ENCODE data around the gene ART1. TPM values are rescaled to one million over a fixed set of nuclear protein-coding genes. Genes with fewer than 3 reads are reported as not detected.
"Not testable (repeated sequence)": the region's sequence is repeated elsewhere in the genome, so short reads cannot be mapped to it uniquely, and the experiment has no call there.

Gene ART1, protein sequence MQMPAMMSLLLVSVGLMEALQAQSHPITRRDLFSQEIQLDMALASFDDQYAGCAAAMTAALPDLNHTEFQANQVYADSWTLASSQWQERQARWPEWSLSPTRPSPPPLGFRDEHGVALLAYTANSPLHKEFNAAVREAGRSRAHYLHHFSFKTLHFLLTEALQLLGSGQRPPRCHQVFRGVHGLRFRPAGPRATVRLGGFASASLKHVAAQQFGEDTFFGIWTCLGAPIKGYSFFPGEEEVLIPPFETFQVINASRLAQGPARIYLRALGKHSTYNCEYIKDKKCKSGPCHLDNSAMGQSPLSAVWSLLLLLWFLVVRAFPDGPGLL
- total RNA-seq (not detected), polyA plus RNA-seq (not detected), total RNA-seq (not detected)

- Mint-ChIP-seq H3K4me3 (peak within 1 kb of the TSS in 1 of 10 donors; percentile 17), H3K36me3 (peaks cover 0 to 5% (median 0%) of the 10 kb centered on the region in 5 donors), H3K27ac (no peak within 1 kb of the TSS), H3K9me3 (peaks cover 0 to 3% (median 0%) of the 10 kb centered on the region in 11 donors), H3K27me3 (peaks cover 40 to 67% (median 61%) of the 10 kb centered on the region in 5 donors), H3K4me1 (peaks cover 5 to 14% (median 8%) of the 10 kb centered on the region in 7 donors)
- no peak within 1 kb of the TSS for H3K27ac ChIP-seq (ENCODE audit: low read depth, low read length)
- H3K4me3 ChIP-seq (ENCODE audit: low read length) = no peak within 1 kb of the TSS
- ChIA-PET CTCF (no interaction called here), POLR2A (no interaction called here)
- DNase-seq (no peak), ATAC-seq (no peak)
- intact Hi-C loops (cut with micrococcal nuclease) = no loop called here
- peaks cover 0 to 3% of the 10 kb centered on the region in 2 donors for H3K27me3 ChIP-seq (ENCODE audit: control insufficient read depth in 2 of 2, insufficient read depth in 2 of 2, low read length in 2 of 2)
- no peaks in the 10 kb centered on the region for H3K36me3 ChIP-seq (ENCODE audit: control insufficient read depth in 2 of 3, insufficient read depth in 3 of 3, low read length in 3 of 3)
- H3K9me3 ChIP-seq (ENCODE audit: control insufficient read depth in 2 of 3, low read length in 3 of 3) = no peaks in the 10 kb centered on the region
- H3K4me1 ChIP-seq (ENCODE audit: control insufficient read depth in 2 of 2, insufficient read depth in 2 of 2, low read length in 2 of 2) = peaks cover 7 to 11% of the 10 kb centered on the region in 2 donors
Observed at GRCh38 chr11:3644817-3645235, at the start of gene ART1. TSS of gene ART1 (plus strand) at chr11:3645128. CDS start at chr11:3659214, 14,086 bp downstream.

- H3K4me1 ChIP-seq (ENCODE audit: control insufficient read depth in 2 of 2, insufficient read depth in 2 of 2, low read length in 2 of 2); H3K27me3 ChIP-seq (ENCODE audit: control insufficient read depth in 2 of 2, insufficient read depth in 2 of 2, low read length in 2 of 2); H3K27ac Mint-ChIP-seq; CTCF ChIA-PET; H3K36me3 Mint-ChIP-seq; H3K27me3 Mint-ChIP-seq; H3K4me3 ChIP-seq (ENCODE audit: low read length); intact Hi-C loops (cut with micrococcal nuclease); ATAC-seq; H3K36me3 ChIP-seq (ENCODE audit: control insufficient read depth in 2 of 3, insufficient read depth in 3 of 3, low read length in 3 of 3); H3K4me3 Mint-ChIP-seq; DNase-seq; H3K9me3 ChIP-seq (ENCODE audit: control insufficient read depth in 2 of 3, low read length in 3 of 3); H3K27ac ChIP-seq (ENCODE audit: low read depth, low read length); POLR2A ChIA-PET; H3K9me3 Mint-ChIP-seq; H3K4me1 Mint-ChIP-seq: not testable (repeated sequence)
Observed at GRCh38 chr11:3597743-3598142, 47.2 kb upstream of the ART1 start.

GRCh38 chr11:3600201-3600600, 44.7 kb upstream of the ART1 start:
- CTCF ChIA-PET; ATAC-seq; H3K4me3 ChIP-seq (ENCODE audit: low read length); H3K27ac ChIP-seq (ENCODE audit: low read depth, low read length); H3K4me1 ChIP-seq (ENCODE audit: control insufficient read depth in 2 of 2, insufficient read depth in 2 of 2, low read length in 2 of 2); intact Hi-C loops (cut with micrococcal nuclease); H3K27ac Mint-ChIP-seq; H3K27me3 Mint-ChIP-seq; H3K4me3 Mint-ChIP-seq; H3K4me1 Mint-ChIP-seq; H3K9me3 ChIP-seq (ENCODE audit: control insufficient read depth in 2 of 3, low read length in 3 of 3); H3K9me3 Mint-ChIP-seq; DNase-seq; POLR2A ChIA-PET; H3K36me3 ChIP-seq (ENCODE audit: control insufficient read depth in 2 of 3, insufficient read depth in 3 of 3, low read length in 3 of 3); H3K36me3 Mint-ChIP-seq; H3K27me3 ChIP-seq (ENCODE audit: control insufficient read depth in 2 of 2, insufficient read depth in 2 of 2, low read length in 2 of 2): not testable (repeated sequence)

DNA sequence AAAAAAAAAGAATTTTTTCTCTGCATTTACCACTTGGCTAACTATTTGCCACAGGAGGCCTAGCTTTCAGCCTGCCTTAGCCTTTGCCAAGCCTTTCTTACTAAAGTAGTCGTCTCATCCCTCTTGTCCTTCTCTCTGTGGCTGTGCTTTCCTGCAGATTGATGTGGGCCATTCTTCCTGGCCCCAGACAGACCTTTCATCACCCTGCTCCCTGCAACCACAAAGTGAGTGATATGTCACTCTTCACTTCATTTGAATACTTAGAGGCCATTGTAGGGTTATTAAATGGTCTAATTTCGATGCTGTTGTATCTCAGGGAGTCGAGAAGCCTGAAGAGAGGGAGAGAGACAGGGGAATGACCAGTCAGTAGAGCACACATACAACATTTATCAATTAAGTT, 40.8 kb upstream of the ART1 start:
- H3K9me3 ChIP-seq (ENCODE audit: control insufficient read depth in 2 of 3, low read length in 3 of 3) = no peaks in the 10 kb centered on the region
- H3K27me3 ChIP-seq (ENCODE audit: control insufficient read depth in 2 of 2, insufficient read depth in 2 of 2, low read length in 2 of 2) = no peaks in the 10 kb centered on the region
- no peak overlapping the region for H3K27ac ChIP-seq (ENCODE audit: low read depth, low read length)
- H3K36me3 ChIP-seq (ENCODE audit: control insufficient read depth in 2 of 3, insufficient read depth in 3 of 3, low read length in 3 of 3) = no peaks in the 10 kb centered on the region
- no peaks in the 10 kb centered on the region for H3K4me1 ChIP-seq (ENCODE audit: control insufficient read depth in 2 of 2, insufficient read depth in 2 of 2, low read length in 2 of 2)
- Mint-ChIP-seq H3K9me3 (no peaks in the 10 kb centered on the region), H3K27ac (no peak overlapping the region), H3K4me1 (peaks cover 0 to 1% (median 0%) of the 10 kb centered on the region in 7 donors), H3K27me3 (peaks cover 0 to 5% (median 0%) of the 10 kb centered on the region in 5 donors), H3K4me3 (no peak overlapping the region), H3K36me3 (no peaks in the 10 kb centered on the region)
- CTCF ChIA-PET = no interaction called here
- no peak overlapping the region for H3K4me3 ChIP-seq (ENCODE audit: low read length)
- ATAC-seq (no peak), DNase-seq (no peak)
- intact Hi-C loops (cut with micrococcal nuclease) = no loop called here
- POLR2A ChIA-PET = no interaction called here

DNA sequence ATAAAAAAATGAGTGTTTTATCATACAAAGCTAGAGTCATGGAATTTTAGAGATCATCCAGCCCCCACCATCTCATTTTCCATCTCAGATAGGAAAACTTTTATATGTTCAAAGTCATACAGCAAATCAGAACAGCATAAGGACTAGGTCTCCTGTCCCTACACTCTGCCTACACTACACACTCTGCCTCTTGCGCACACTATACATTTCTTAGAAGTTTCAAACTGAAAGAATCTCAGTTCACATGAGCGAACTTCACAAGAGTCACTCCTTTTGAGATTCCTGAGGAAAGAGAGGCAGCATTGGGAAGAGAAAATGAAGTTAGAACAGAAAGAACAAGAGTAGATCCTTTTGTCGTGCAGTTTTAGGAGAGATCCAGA, 39.7 kb upstream of the ART1 start:
- no peak overlapping the region for H3K27ac ChIP-seq (ENCODE audit: low read depth, low read length)
- Mint-ChIP-seq H3K4me3 (no peak overlapping the region), H3K27ac (no peak overlapping the region), H3K36me3 (no peaks in the 10 kb centered on the region), H3K9me3 (no peaks in the 10 kb centered on the region), H3K27me3 (peaks cover 0 to 5% (median 0%) of the 10 kb centered on the region in 5 donors), H3K4me1 (peaks cover 0 to 1% (median 0%) of the 10 kb centered on the region in 7 donors)
- H3K9me3 ChIP-seq (ENCODE audit: control insufficient read depth in 2 of 3, low read length in 3 of 3) = no peaks in the 10 kb centered on the region
- intact Hi-C loops (cut with micrococcal nuclease) = no loop called here
- no peaks in the 10 kb centered on the region for H3K4me1 ChIP-seq (ENCODE audit: control insufficient read depth in 2 of 2, insufficient read depth in 2 of 2, low read length in 2 of 2)
- ATAC-seq = no peak
- no peak for DNase-seq
- POLR2A ChIA-PET = no interaction called here
- no peaks in the 10 kb centered on the region for H3K36me3 ChIP-seq (ENCODE audit: control insufficient read depth in 2 of 3, insufficient read depth in 3 of 3, low read length in 3 of 3)
- CTCF ChIA-PET = no interaction called here
- H3K27me3 ChIP-seq (ENCODE audit: control insufficient read depth in 2 of 2, insufficient read depth in 2 of 2, low read length in 2 of 2) = no peaks in the 10 kb centered on the region
- no peak overlapping the region for H3K4me3 ChIP-seq (ENCODE audit: low read length)

- H3K27ac ChIP-seq (ENCODE audit: low read depth, low read length) = no peak overlapping the region
- ATAC-seq (no peak), DNase-seq (no peak)
- H3K9me3 Mint-ChIP-seq = no peaks in the 10 kb centered on the region
- no peaks in the 10 kb centered on the region for H3K36me3 ChIP-seq (ENCODE audit: control insufficient read depth in 2 of 3, insufficient read depth in 3 of 3, low read length in 3 of 3)
- POLR2A ChIA-PET = no interaction called here
- H3K36me3 Mint-ChIP-seq = no peaks in the 10 kb centered on the region
- intact Hi-C loops (cut with micrococcal nuclease) = no loop called here
- H3K4me3 Mint-ChIP-seq = no peak overlapping the region
- no peak overlapping the region for H3K27ac Mint-ChIP-seq
- no peaks in the 10 kb centered on the region for H3K4me1 ChIP-seq (ENCODE audit: control insufficient read depth in 2 of 2, insufficient read depth in 2 of 2, low read length in 2 of 2)
- H3K4me1 Mint-ChIP-seq = peaks cover 0 to 1% (median 0%) of the 10 kb centered on the region in 7 donors
- CTCF ChIA-PET = interaction anchor here (0.6 kb wide), 1 partner anchor 13 kb away, joined by 3 read pairs; no protein-coding TSS in a partner anchor
- no peaks in the 10 kb centered on the region for H3K9me3 ChIP-seq (ENCODE audit: control insufficient read depth in 2 of 3, low read length in 3 of 3)
- no peak overlapping the region for H3K4me3 ChIP-seq (ENCODE audit: low read length)
- peaks cover 0 to 6% (median 0%) of the 10 kb centered on the region in 5 donors for H3K27me3 Mint-ChIP-seq
- no peaks in the 10 kb centered on the region for H3K27me3 ChIP-seq (ENCODE audit: control insufficient read depth in 2 of 2, insufficient read depth in 2 of 2, low read length in 2 of 2)
Observed at GRCh38 chr11:3605771-3606203, 39.1 kb upstream of the ART1 start.
